Measurements from ENCODE around the gene BPIFB3. TPM values are rescaled to one million over a fixed set of nuclear protein-coding genes. Genes with fewer than 3 reads are reported as not detected.
"Not testable (repeated sequence)": the region's sequence is repeated elsewhere in the genome, so short reads cannot be mapped to it uniquely, and the experiment has no call there.

The BPIFB3 gene
- total RNA-seq, 2 donors from 2014 or later = not detected

- Histone ChIP-seq H3K27ac (no peak overlapping the region), H3K9me3 (no peaks in the 10 kb centered on the region), H3K27me3 (replicated peaks; ENCODE audit: insufficient read depth) (no peaks in the 10 kb centered on the region), H3K36me3 (no peaks in the 10 kb centered on the region), H3K4me1 (ENCODE audit: control insufficient read depth in 1 of 2, low read depth in 2 of 2) (no peaks in the 10 kb centered on the region), H3K4me3 (no peak overlapping the region)
- ATAC-seq (ENCODE audit: insufficient number of reproducible peaks, low FRiP score, low read depth) = no peak
- no peak for TF ChIP-seq CTCF (IDR thresholded peaks at IDR 0.05)
- no peak for DNase-seq (ENCODE audit: low spot score)
Measured at GRCh38 chr20:33099843-33100538, 46.3 kb downstream of the BPIFB3 start.

GRCh38 chr20:33103556-33103955 is 49.9 kb downstream of the BPIFB3 start:
- Histone ChIP-seq H3K4me3 (no peak overlapping the region), H3K4me1 (ENCODE audit: control insufficient read depth in 1 of 2, low read depth in 2 of 2) (no peaks in the 10 kb centered on the region), H3K27ac (no peak overlapping the region), H3K27me3 (replicated peaks; ENCODE audit: insufficient read depth) (no peaks in the 10 kb centered on the region), H3K36me3 (no peaks in the 10 kb centered on the region), H3K9me3 (no peaks in the 10 kb centered on the region)
- TF ChIP-seq CTCF (IDR thresholded peaks at IDR 0.05) = no peak
- ATAC-seq (ENCODE audit: insufficient number of reproducible peaks, low FRiP score, low read depth) (no peak), DNase-seq (ENCODE audit: low spot score) (no peak)

- no peaks in the 10 kb centered on the region for H3K27me3 ChIP-seq (replicated peaks; ENCODE audit: insufficient read depth)
- H3K4me3 ChIP-seq = no peak overlapping the region
- no peaks in the 10 kb centered on the region for H3K4me1 ChIP-seq (ENCODE audit: control insufficient read depth in 1 of 2, low read depth in 2 of 2)
- no peaks in the 10 kb centered on the region for H3K9me3 ChIP-seq
- DNase-seq (ENCODE audit: low spot score) = no peak
- no peak for ATAC-seq (ENCODE audit: insufficient number of reproducible peaks, low FRiP score, low read depth)
- no peaks in the 10 kb centered on the region for H3K36me3 ChIP-seq
- no peak for TF ChIP-seq CTCF (IDR thresholded peaks at IDR 0.05)
- H3K27ac ChIP-seq = no peak overlapping the region
Measured at GRCh38 chr20:33104336-33104735, 50.6 kb downstream of the BPIFB3 start.

- Histone ChIP-seq H3K27ac (no peak overlapping the region), H3K4me3 (no peak overlapping the region), H3K4me1 (ENCODE audit: control insufficient read depth in 1 of 2, low read depth in 2 of 2) (no peaks in the 10 kb centered on the region), H3K27me3 (replicated peaks; ENCODE audit: insufficient read depth) (no peaks in the 10 kb centered on the region), H3K9me3 (no peaks in the 10 kb centered on the region), H3K36me3 (no peaks in the 10 kb centered on the region)
- DNase-seq (ENCODE audit: low spot score) = no peak
- ATAC-seq (ENCODE audit: insufficient number of reproducible peaks, low FRiP score, low read depth) = no peak
- TF ChIP-seq CTCF (IDR thresholded peaks at IDR 0.05) = no peak
Measured at GRCh38 chr20:33105316-33105924, 51.7 kb downstream of the BPIFB3 start.

- not testable (repeated sequence) for DNase-seq (ENCODE audit: low spot score); H3K4me3 ChIP-seq; H3K27me3 ChIP-seq (replicated peaks; ENCODE audit: insufficient read depth); H3K36me3 ChIP-seq; H3K9me3 ChIP-seq; H3K4me1 ChIP-seq (ENCODE audit: control insufficient read depth in 1 of 2, low read depth in 2 of 2); H3K27ac ChIP-seq; ATAC-seq (ENCODE audit: insufficient number of reproducible peaks, low FRiP score, low read depth)
Measured at GRCh38 chr20:33106058-33106620, 52.4 kb downstream of the BPIFB3 start.

All from thoracic aorta (tissue), 2 donors.